HG03460 (cell line): Measurements from ENCODE around the gene EMX2.

Source experiments
- ATAC-seq: cut with Tn5 transposase; IDR thresholded peaks from one replicate; pipeline ENCODE4 v1.9.1; 2021; ENCODE audit not compliant: unreplicated experiment

Gene EMX2

GRCh38 chr10:117543225-117544003 lies 868 bp downstream of the EMX2 start:
- ATAC-seq = no peak

DNA sequence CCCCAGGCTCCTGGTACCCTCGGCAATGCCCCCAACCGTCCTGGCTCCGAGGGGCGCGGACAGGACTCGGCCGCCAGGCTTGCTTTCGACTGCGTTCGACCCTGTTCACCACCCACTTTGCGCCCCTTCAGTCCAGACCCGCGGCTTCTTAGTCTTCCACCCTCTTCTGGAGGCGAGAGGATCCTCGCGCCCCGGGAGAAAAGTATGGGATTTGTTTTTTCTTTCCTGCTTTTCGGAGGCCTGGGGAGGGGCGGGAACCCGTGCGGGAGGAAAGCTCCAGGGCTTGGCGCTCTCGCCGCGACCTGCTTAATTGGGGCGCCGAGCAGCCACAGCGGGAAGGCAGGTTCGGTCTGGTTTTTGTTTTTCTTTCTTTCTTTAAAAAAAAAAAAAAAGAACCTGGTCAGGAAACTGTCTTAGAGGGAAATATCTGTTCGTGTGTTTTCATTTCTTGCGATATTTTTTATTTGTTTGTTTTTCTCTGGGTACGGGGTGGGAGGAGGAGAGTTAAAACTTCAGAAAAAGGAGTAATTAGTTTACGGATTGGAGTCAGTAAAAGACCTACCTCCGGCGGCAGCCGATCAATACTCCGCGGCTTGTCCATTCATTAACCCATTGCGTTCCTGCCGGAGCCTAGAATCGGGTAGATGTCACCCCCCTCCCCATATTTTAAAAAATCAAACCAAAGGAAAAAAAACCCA lies 1.6 kb downstream of the EMX2 start:
- ATAC-seq = no peak

DNA sequence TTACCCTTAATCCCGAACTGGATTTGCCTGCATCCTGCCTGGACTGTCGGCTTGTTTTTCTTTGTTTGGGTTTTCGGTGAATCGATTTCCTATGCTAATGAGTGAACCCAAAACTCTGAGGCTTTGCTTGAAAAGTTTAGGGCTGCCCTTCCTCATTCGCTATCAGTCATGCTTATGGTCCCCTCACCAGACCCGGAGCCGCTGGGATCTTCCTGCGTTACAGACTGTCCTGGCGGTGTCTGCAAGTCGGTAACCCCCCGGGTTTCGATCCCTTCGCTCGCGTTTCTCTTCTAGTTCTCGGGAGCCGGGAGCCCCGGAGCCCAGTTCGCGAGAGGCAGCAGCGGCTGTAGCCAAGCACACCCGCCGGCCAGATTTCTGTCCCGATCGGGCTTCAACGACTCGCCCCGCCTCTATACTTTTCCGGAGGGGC lies 2.2 kb downstream of the EMX2 start:
- no peak for ATAC-seq

DNA sequence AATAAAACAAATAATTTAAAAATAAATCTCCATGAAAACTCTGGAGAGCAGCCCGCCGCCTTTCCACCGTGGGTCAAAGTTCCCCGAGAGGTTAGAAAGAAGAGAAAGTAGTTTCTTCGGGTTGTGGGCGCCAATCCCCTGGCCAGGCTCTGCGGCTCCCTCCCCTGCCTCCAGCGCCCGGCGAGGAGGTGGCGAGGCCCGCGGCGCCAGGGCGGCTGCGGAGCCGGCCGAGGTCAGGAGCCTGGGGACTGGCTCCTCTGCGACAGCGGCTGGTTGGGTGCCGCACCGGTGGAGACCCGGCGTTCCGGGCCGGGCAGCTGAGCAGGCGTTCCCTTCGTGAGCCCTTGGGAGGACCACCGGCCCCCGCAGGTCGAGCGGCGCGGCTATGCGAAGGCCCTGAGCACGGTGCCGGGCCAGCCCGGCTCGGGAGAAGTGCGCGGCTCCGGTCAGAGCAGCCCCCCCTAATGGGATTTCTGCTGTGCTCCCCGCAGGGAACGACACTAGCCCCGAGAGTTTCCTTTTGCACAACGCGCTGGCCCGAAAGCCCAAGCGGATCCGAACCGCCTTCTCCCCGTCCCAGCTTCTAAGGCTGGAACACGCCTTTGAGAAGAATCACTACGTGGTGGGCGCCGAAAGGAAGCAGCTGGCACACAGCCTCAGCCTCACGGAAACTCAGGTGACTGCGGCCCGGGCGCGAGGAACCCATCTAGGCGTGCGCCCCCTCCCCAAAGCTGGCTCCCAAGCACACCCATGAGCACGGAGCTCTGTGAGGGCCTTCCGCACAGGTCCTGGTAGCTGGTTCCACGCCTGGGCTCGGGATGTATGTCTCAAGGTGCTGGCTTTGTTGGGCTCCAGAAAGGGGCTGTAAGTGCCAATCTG lies 2.8 kb downstream of the EMX2 start:
- ATAC-seq = no peak

GRCh38 chr10:117546020-117546580 lies 3.6 kb downstream of the EMX2 start:
- no peak for ATAC-seq

- no peak for ATAC-seq
Measured at GRCh38 chr10:117546581-117547015, 4.1 kb downstream of the EMX2 start.

DNA sequence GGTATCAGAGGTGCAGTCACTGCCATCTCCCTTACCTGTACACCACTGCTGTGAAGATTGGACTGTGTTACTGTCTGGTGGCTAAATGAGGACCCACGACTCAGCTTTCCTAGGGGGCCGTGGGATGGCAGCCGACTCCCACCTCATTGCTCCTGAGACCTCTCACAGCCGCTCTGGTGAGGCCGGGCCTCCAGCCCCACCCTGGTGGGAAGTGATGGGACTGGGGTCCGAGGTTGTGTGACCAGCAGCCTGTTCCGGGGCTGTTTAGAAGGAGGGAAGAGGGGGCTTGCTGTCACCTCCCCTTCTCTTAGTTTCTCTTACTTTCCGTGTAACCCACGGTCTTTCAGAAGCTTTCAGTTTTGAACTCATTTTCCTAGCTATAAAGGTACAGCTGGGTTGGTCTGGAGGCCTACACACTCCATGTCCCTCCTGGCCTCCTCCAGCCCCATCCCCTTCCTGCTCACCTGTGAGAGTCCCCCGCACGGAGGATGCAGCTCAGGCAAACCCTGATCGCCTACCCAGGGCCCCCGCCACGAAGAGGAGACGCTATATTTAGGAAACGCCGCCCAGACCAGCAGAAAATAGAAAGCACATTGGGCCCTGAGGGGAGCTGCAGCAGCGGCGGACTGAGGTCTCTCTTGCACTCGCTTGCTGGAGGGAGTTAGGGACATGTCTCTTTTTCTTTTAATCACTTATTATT lies 4.6 kb downstream of the EMX2 start:
- ATAC-seq = no peak

GRCh38 chr10:117547716-117548668 lies 5.4 kb downstream of the EMX2 start:
- no peak for ATAC-seq

- no peak for ATAC-seq
Measured at GRCh38 chr10:117549100-117549585, 6.6 kb downstream of the EMX2 start.

- no peak for ATAC-seq
Measured at GRCh38 chr10:117550076-117550475, 7.5 kb downstream of the EMX2 start.

- no peak for ATAC-seq
Measured at GRCh38 chr10:117550599-117551329, 8.2 kb downstream of the EMX2 start.

GRCh38 chr10:117551330-117552155 lies 9.0 kb downstream of the EMX2 start:
- ATAC-seq = no peak

- no peak for ATAC-seq
Measured at GRCh38 chr10:117552156-117552631, 9.6 kb downstream of the EMX2 start.

DNA sequence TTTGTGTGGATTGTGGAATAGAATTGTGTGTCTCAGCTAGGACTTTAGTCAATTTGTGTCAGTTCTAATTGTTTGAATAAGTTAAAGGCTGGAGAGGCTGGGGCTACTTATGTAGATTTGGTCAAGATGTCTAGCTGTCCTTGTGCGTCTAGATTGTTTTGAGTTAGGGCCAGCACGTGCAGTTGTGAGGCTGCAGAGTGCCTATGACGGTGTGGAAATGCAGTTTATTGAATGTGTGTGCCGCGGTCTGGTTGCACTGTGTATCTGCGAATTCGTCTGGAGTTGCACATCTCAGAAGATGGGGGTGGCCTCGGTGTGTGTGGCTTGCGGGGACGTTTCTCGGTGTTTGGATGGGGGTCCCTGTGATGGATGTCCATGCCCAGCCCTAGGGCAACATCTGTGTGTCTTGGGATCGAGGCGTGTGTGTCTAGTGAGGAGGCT lies 10.2 kb downstream of the EMX2 start:
- ATAC-seq = no peak

DNA sequence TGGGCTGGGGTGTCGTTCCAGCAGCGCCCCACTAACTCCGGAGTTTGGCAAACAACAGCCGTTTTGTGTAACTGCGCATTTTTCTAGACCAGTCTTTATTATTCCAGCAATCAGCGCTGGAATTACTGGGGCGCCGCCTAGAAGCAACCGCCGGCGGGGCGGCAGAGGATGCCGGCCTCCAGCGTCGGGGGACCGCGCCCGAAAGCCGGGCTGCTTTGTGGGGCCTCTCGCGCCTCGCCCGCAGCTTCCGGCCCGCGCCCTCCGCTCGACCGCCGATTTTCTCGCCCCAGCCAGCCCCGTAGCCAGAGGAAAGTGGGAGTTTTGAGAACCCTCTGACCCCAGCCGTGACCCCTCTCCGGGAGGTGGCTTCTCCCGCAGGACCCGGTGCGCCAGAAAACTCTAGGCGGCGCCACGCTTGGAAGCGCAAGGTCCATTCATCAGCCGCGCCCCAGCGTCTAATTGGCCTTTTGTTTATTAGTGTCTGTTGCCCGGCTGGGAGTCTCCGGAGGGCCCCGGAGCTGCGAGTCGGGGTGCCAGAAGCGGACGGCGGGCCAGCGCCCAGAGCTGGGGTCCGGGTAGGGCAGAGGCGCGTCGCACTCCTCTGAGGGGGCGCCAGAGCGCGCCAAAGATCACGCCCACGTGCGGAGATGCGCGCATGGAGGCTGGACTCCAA lies 10.7 kb downstream of the EMX2 start:
- no peak for ATAC-seq

DNA sequence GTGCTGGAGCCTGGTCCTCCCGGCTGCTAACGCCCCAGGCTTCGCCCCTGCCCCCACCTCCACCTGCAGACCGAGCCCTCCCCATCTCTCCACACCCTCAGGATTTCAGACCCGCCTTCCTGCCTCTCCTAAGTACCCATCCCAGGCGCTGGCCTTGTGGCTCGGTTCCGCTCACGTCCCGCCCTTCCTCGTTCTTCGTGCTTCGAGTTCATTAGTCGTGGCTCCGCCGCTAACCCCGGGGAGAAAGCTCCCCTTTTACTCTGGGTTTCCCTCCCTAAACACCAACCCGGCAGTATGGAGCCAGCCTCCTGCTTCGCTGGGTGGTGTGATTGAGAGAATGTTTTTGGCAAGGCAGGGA lies 11.2 kb downstream of the EMX2 start:
- ATAC-seq = no peak

GRCh38 chr10:117554241-117554814 lies 11.8 kb downstream of the EMX2 start:
- ATAC-seq = no peak
